Trophoblast cell (in vitro differentiated cells and primary cell): ENCODE results near the gene GLRX3. TPM values are rescaled to one million over a fixed set of nuclear protein-coding genes. Genes with fewer than 3 reads are reported as not detected.
A peak's percentile ranks its signal among the peaks of the same experiment; 100 is the strongest.
"Not testable (repeated sequence)": the region's sequence is repeated elsewhere in the genome, so short reads cannot be mapped to it uniquely, and the experiment has no call there.

ENCODE experiments used
- DNase-seq, 2 donors: peaks; one replicate each; pipeline ENCODE4 v3.0.0-alpha.2; 2016
- H2AFZ ChIP-seq: 2 replicates; pipeline ENCODE4 v1.6.1; 2013; ENCODE audit warnings: low read length, moderate library complexity, mild to moderate bottlenecking; ENCODE audit not compliant: insufficient read depth, poor library complexity
- H2AK5ac ChIP-seq: 2 replicates; pipeline ENCODE4 v1.6.1; 2013; ENCODE audit warnings: mild to moderate bottlenecking, low read length
- H2BK120ac ChIP-seq: 2 replicates; pipeline ENCODE4 v1.6.1; 2013; ENCODE audit warnings: low read length, mild to moderate bottlenecking, moderate library complexity; ENCODE audit not compliant: insufficient read depth, poor library complexity
- H2BK12ac ChIP-seq: 2 replicates; pipeline ENCODE4 v1.6.1; 2013; ENCODE audit warnings: mild to moderate bottlenecking, low read length, moderate library complexity
- H2BK5ac ChIP-seq: 2 replicates; pipeline ENCODE4 v1.6.1; 2013; ENCODE audit warnings: low read length, low read depth, moderate library complexity, mild to moderate bottlenecking; ENCODE audit not compliant: poor library complexity
- H3K14ac ChIP-seq: 2 replicates; pipeline ENCODE4 v1.6.1; 2013; ENCODE audit warnings: mild to moderate bottlenecking, low read length
- H3K18ac ChIP-seq: 2 replicates; pipeline ENCODE4 v1.6.1; 2013; ENCODE audit warnings: mild to moderate bottlenecking, low read length
- H3K23ac ChIP-seq: 2 replicates; pipeline ENCODE4 v1.6.1; 2013; ENCODE audit warnings: low read length
- H3K27ac ChIP-seq: 2 replicates; pipeline ENCODE4 v1.5.1; 2013; ENCODE audit warnings: low read depth, mild to moderate bottlenecking, inconsistent platforms, low read length, moderate library complexity
- H3K27me3 ChIP-seq: 2 replicates; pipeline ENCODE4 v1.6.1; 2013; ENCODE audit warnings: inconsistent platforms, mild to moderate bottlenecking, low read length, moderate library complexity; ENCODE audit not compliant: insufficient read depth
- H3K36me3 ChIP-seq, 2 experiments: 1 replicate in 1 of 2; 2 replicates in 1 of 2; pipeline ENCODE4 v1.6.1; 2013; ENCODE audit warnings: low read length in 2 of 2, mild to moderate bottlenecking in 2 of 2, moderate library complexity in 1 of 2; ENCODE audit not compliant: insufficient read depth in 2 of 2, control insufficient read depth in 1 of 2
- H3K4ac ChIP-seq: 2 replicates; pipeline ENCODE4 v1.6.1; 2013; ENCODE audit warnings: low read depth, mild to moderate bottlenecking, low read length, moderate library complexity
- H3K4me1 ChIP-seq, 2 experiments: 1 replicate in 1 of 2; 2 replicates in 1 of 2; pipeline ENCODE4 v1.6.1; 2013; ENCODE audit warnings: low read length in 2 of 2, mild to moderate bottlenecking in 2 of 2, moderate library complexity in 1 of 2; ENCODE audit not compliant: insufficient read depth in 2 of 2, control insufficient read depth in 1 of 2
- H3K4me2 ChIP-seq: 2 replicates; pipeline ENCODE4 v1.6.1; 2013; ENCODE audit warnings: inconsistent platforms, mild to moderate bottlenecking, low read length, moderate library complexity
- H3K4me3 ChIP-seq: 2 replicates; pipeline ENCODE4 v1.5.1; 2013; ENCODE audit warnings: mild to moderate bottlenecking, low read depth, low read length, inconsistent platforms
- H3K79me1 ChIP-seq: one replicate; pipeline ENCODE4 v1.6.1; 2013; ENCODE audit warnings: low read length
- H3K79me2 ChIP-seq: 2 replicates; pipeline ENCODE4 v1.6.1; 2013; ENCODE audit warnings: low read length, mild to moderate bottlenecking; ENCODE audit not compliant: control insufficient read depth, insufficient read depth, poor library complexity
- H3K9ac ChIP-seq: 2 replicates; pipeline ENCODE4 v1.6.1; 2013; ENCODE audit warnings: mild to moderate bottlenecking, low read length
- H3K9me3 ChIP-seq: 2 replicates; pipeline ENCODE4 v1.6.1; 2013; ENCODE audit warnings: low read depth, mild to moderate bottlenecking, control low read depth, inconsistent platforms, low read length; ENCODE audit not compliant: insufficient read depth
- H4K12ac ChIP-seq: 2 replicates; pipeline ENCODE4 v1.6.1; 2013; ENCODE audit warnings: low read depth, mild to moderate bottlenecking, low read length, moderate library complexity
- H4K8ac ChIP-seq: 2 replicates; pipeline ENCODE4 v1.6.1; 2013; ENCODE audit warnings: low read depth, mild to moderate bottlenecking, low read length, moderate library complexity
- H4K91ac ChIP-seq: one replicate; pipeline ENCODE4 v1.6.1; 2013; ENCODE audit warnings: low read depth, mild to moderate bottlenecking, low read length, moderate library complexity
- WGBS: extraction: QIAGEN DNeasy Blood & Tissue Kit; methylation state at CpG from one replicate; pipeline ENCODE4 v1.1.7; 2013; ENCODE audit warnings: missing lambda C conversion rate; ENCODE audit not compliant: insufficient read length, insufficient coverage; ENCODE audit errors: extremely low coverage; 5-methylcytosine and 5-hydroxymethylcytosine counted together
- polyA plus RNA-seq: library from polyadenylated mRNA; stranded (reverse); fragments of 200-250 nt; gene quantifications from 2 replicates; pipeline ENCODE4 v1.2.3, GENCODE V29; 2013

The GLRX3 gene
- polyA plus RNA-seq = 160 and 164 TPM in 2 replicates

- Histone ChIP-seq H4K91ac (peak within 1 kb of the TSS; percentile 97), H2AFZ (peak within 1 kb of the TSS; percentile 99), H3K79me1 (peaks cover 15% of the 10 kb centered on the region), H4K12ac (peak within 1 kb of the TSS; percentile 99), H2BK5ac (peak within 1 kb of the TSS; percentile 87), H3K36me3 (peaks cover 0 to 3% of the 10 kb centered on the region in 2 experiments), H3K4me2 (peak within 1 kb of the TSS; percentile 86), H4K8ac (peak within 1 kb of the TSS; percentile 100), H3K4me1 (peaks cover 8 to 15% of the 10 kb centered on the region in 2 experiments), H2BK120ac (peak within 1 kb of the TSS; percentile 91), H3K14ac (peak within 1 kb of the TSS; percentile 96), H2BK12ac (peak within 1 kb of the TSS; percentile 41), H3K27me3 (no peaks in the 10 kb centered on the region), H3K79me2 (peaks cover 26% of the 10 kb centered on the region), H3K9ac (peak within 1 kb of the TSS; percentile 97), H3K18ac (peak within 1 kb of the TSS; percentile 98), H3K4ac (peak within 1 kb of the TSS; percentile 97), H2AK5ac (peak within 1 kb of the TSS; percentile 76), H3K4me3 (peak within 1 kb of the TSS; percentile 95), H3K9me3 (no peaks in the 10 kb centered on the region), H3K23ac (no peak within 1 kb of the TSS), H3K27ac (peak within 1 kb of the TSS; percentile 85)
- peak; percentile 86 to 91 for DNase-seq
- no CpG with 5 or more reads among the region's 96 CpGs for WGBS
Measured at GRCh38 chr10:130136226-130137089, at the start of gene GLRX3. GLRX3 (plus strand) TSS chr10:130136391; CDS start chr10:130136421, 30 bp downstream.

- not testable (repeated sequence) for H2AK5ac ChIP-seq, H3K9ac ChIP-seq, DNase-seq, H4K12ac ChIP-seq, H3K9me3 ChIP-seq, H4K91ac ChIP-seq, H3K18ac ChIP-seq, H3K79me1 ChIP-seq, H3K79me2 ChIP-seq, H2BK5ac ChIP-seq, H3K27me3 ChIP-seq, H4K8ac ChIP-seq, H3K23ac ChIP-seq, H2AFZ ChIP-seq, H3K4ac ChIP-seq, H2BK12ac ChIP-seq, H3K14ac ChIP-seq, H3K4me2 ChIP-seq, H3K4me3 ChIP-seq, H2BK120ac ChIP-seq, H3K27ac ChIP-seq, H3K4me1 ChIP-seq, H3K36me3 ChIP-seq
- no CpG with 5 or more reads among the region's 5 CpGs for WGBS
Measured at GRCh38 chr10:130090565-130090964, 45.6 kb upstream of the GLRX3 start.

GRCh38 chr10:130099344-130099743 lies 36.8 kb upstream of the GLRX3 start:
- no CpG with 5 or more reads among the region's 6 CpGs for WGBS
- H3K23ac ChIP-seq = no peak overlapping the region
- H2AK5ac ChIP-seq = no peak overlapping the region
- H2BK5ac ChIP-seq = no peak overlapping the region
- H3K27ac ChIP-seq = no peak overlapping the region
- H3K36me3 ChIP-seq = no peaks in the 10 kb centered on the region
- H2BK120ac ChIP-seq = no peak overlapping the region
- H3K27me3 ChIP-seq = no peaks in the 10 kb centered on the region
- H4K12ac ChIP-seq = no peak overlapping the region
- no peak overlapping the region for H4K8ac ChIP-seq
- H3K4me3 ChIP-seq = no peak overlapping the region
- no peak for DNase-seq
- no peak overlapping the region for H3K9ac ChIP-seq
- no peaks in the 10 kb centered on the region for H3K79me1 ChIP-seq
- H3K18ac ChIP-seq = no peak overlapping the region
- no peak overlapping the region for H3K4ac ChIP-seq
- no peak overlapping the region for H2AFZ ChIP-seq
- H3K4me1 ChIP-seq = no peaks in the 10 kb centered on the region
- no peak overlapping the region for H3K4me2 ChIP-seq
- no peak overlapping the region for H4K91ac ChIP-seq
- H2BK12ac ChIP-seq = no peak overlapping the region
- H3K79me2 ChIP-seq = no peaks in the 10 kb centered on the region
- no peaks in the 10 kb centered on the region for H3K9me3 ChIP-seq
- H3K14ac ChIP-seq = no peak overlapping the region

GRCh38 chr10:130105724-130106123 lies 30.5 kb upstream of the GLRX3 start:
- H3K4me1 ChIP-seq = peaks cover 0 to 6% of the 10 kb centered on the region in 2 experiments
- no CpG with 5 or more reads among the region's 24 CpGs for WGBS
- H3K79me1 ChIP-seq = peaks cover 6% of the 10 kb centered on the region
- no peak overlapping the region for H3K4me3 ChIP-seq
- no peak overlapping the region for H4K91ac ChIP-seq
- no peak overlapping the region for H3K27ac ChIP-seq
- no peak overlapping the region for H4K8ac ChIP-seq
- no peaks in the 10 kb centered on the region for H3K36me3 ChIP-seq
- H2AK5ac ChIP-seq = no peak overlapping the region
- no peak for DNase-seq
- H3K4me2 ChIP-seq = peak overlapping the region; percentile 33
- H3K23ac ChIP-seq = no peak overlapping the region
- no peak overlapping the region for H4K12ac ChIP-seq
- H2BK12ac ChIP-seq = no peak overlapping the region
- H3K27me3 ChIP-seq = no peaks in the 10 kb centered on the region
- H3K14ac ChIP-seq = no peak overlapping the region
- no peak overlapping the region for H2BK120ac ChIP-seq
- H2BK5ac ChIP-seq = no peak overlapping the region
- no peak overlapping the region for H3K4ac ChIP-seq
- H3K9me3 ChIP-seq = peaks cover 4% of the 10 kb centered on the region
- H3K9ac ChIP-seq = no peak overlapping the region
- no peaks in the 10 kb centered on the region for H3K79me2 ChIP-seq
- H3K18ac ChIP-seq = no peak overlapping the region
- no peak overlapping the region for H2AFZ ChIP-seq
